PC-3 (cell line): ENCODE data around the gene KXD1. TPM values are rescaled to one million over a fixed set of nuclear protein-coding genes. Genes with fewer than 3 reads are reported as not detected.

Experiments used
- ATAC-seq: fragments of 200-7000 bp; cut with Tn5 transposase; 2 replicates; pipeline ENCODE4 v1.9.1; 2020; ENCODE audit warnings: mild to moderate bottlenecking, moderate library complexity
- BruUV-seq: library from RNA; stranded (reverse); fragments of 400-500 nt; replicated peaks from 2 replicates; lab custom pipeline; 2021; lab: Mats Ljungman, UMichigan
- CTCF ChIA-PET: fragments of 300-600 bp; sonication (Branson Sonifier 250); formaldehyde crosslinking; loops from one replicate; lab custom pipeline; 2022; ENCODE audit warnings: antibody characterized with exemption; lab: Charles Lee
- POLR2A ChIA-PET: fragments of 300-600 bp; sonication (Branson Sonifier 250); formaldehyde crosslinking; loops from one replicate; lab custom pipeline; 2022; ENCODE audit warnings: antibody characterized with exemption; ENCODE audit not compliant: unreplicated experiment; lab: Charles Lee
- DNase-seq: peaks from one replicate; pipeline ENCODE4 v3.0.0-alpha.2; 2015
- H2AFZ ChIP-seq: fragments of 300-600 bp; sonication (generic); 2 replicates; pipeline ENCODE4 v1.6.0; 2016; ENCODE audit warnings: antibody characterized with exemption, low read length
- H3F3A ChIP-seq: fragments of 300-600 bp; sonication (generic); one replicate; pipeline ENCODE4 v1.6.0; 2017; ENCODE audit warnings: antibody characterized with exemption, low read length, control low read depth, mild to moderate bottlenecking; ENCODE audit not compliant: unreplicated experiment
- H3K27ac ChIP-seq: fragments of 300-600 bp; sonication (generic); 2 replicates; pipeline ENCODE4 v1.5.1; 2016; ENCODE audit warnings: mild to moderate bottlenecking, low read length
- H3K27me3 ChIP-seq: fragments of 300-600 bp; sonication (generic); 2 replicates; pipeline ENCODE4 v1.6.1; 2016; ENCODE audit warnings: low read length, mixed read lengths
- H3K36me3 ChIP-seq: fragments of 300-600 bp; sonication (generic); 2 replicates; pipeline ENCODE4 v1.6.1; 2016; ENCODE audit warnings: low read depth, mixed run types, low read length, mixed read lengths
- H3K4me1 ChIP-seq: fragments of 300-600 bp; sonication (generic); 2 replicates; pipeline ENCODE4 v1.5.1; 2016; ENCODE audit warnings: low read length; ENCODE audit not compliant: insufficient read depth
- H3K4me2 ChIP-seq: fragments of 300-600 bp; sonication (generic); 2 replicates; pipeline ENCODE4 v1.6.0; 2016; ENCODE audit warnings: low read length
- H3K4me3 ChIP-seq: fragments of 300-600 bp; sonication (generic); 2 replicates; pipeline ENCODE4 v1.5.1; 2016; ENCODE audit warnings: mild to moderate bottlenecking, low read length, mixed read lengths
- H3K79me2 ChIP-seq: fragments of 300-600 bp; sonication (generic); 2 replicates; pipeline ENCODE4 v1.6.1; 2017; ENCODE audit warnings: low read length, mixed read lengths
- H3K9ac ChIP-seq: fragments of 300-600 bp; sonication (generic); 2 replicates; pipeline ENCODE4 v1.6.0; 2016; ENCODE audit warnings: mild to moderate bottlenecking, low read length
- H3K9me2 ChIP-seq: fragments of 300-600 bp; sonication (generic); replicated peaks from 2 replicates; pipeline ENCODE4 v1.6.1; 2016; ENCODE audit warnings: mixed run types, low read length, mixed read lengths
- H3K9me3 ChIP-seq: fragments of 300-600 bp; sonication (generic); 2 replicates; pipeline ENCODE4 v1.6.1; 2016; ENCODE audit warnings: low read length, mixed read lengths
- H4K20me1 ChIP-seq: fragments of 300-600 bp; sonication (generic); 2 replicates; pipeline ENCODE4 v1.6.1; 2016; ENCODE audit warnings: low read length, mixed read lengths
- EZH2 ChIP-seq: fragments of 300-600 bp; sonication (generic); IDR thresholded peaks from one replicate; pipeline ENCODE4 v1.6.1; 2017; ENCODE audit warnings: antibody characterized with exemption, mild to moderate bottlenecking, low read length; ENCODE audit not compliant: unreplicated experiment
- EZH2phosphoT487 ChIP-seq: fragments of 300-600 bp; sonication (generic); IDR thresholded peaks from 2 replicates; pipeline ENCODE4 v1.6.1; 2018; ENCODE audit warnings: mild to moderate bottlenecking, antibody characterized with exemption, low read length, borderline replicate concordance
- intact Hi-C: fragments of 100-400 bp; cut with micrococcal nuclease; formaldehyde crosslinking; loops from 2 replicates; pipeline ENCODE4 v1.9.0; 2023
- total RNA-seq: library from RNA; depleted of rRNA; stranded (reverse); fragments of >200 nt; gene quantifications from 2 replicates; pipeline ENCODE4 v1.2.3, GENCODE V29; 2014
- TF ChIP-seq, protein P1 (sequence below): fragments of 300-600 bp; sonication (generic); conservative IDR thresholded peaks from 2 replicates; pipeline ENCODE4 v1.5.1; 2017; ENCODE audit warnings: antibody characterized with exemption, low read depth, mild to moderate bottlenecking, low read length

KXD1 gene
- total RNA-seq, 1 experiment from 2014 or later: 137 TPM

DNA sequence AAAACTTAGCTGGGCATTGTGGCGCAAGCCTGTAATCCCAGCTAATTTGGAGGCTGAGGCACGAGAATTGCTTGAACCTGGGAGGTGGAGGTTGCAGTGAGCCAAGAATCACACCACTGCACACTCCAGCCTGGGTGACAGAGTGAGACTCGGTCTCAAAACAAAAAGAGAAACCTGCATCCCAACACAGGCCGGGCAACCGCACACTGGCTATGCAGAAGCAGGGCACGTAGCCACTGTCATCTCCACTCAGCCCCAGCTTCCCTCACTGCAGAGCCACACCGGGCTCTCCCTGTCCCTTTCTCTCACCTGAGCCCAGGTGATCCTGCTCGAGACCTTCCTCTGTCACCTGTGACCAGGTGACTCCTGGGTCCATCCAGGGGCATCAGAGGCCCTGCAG lies 47.5 kb upstream of the KXD1 start:
- ATAC-seq: no peak
- ChIA-PET POLR2A (no interaction called here), CTCF (no interaction called here)
- Histone ChIP-seq H3F3A (no peaks in the 10 kb centered on the region), H3K27me3 (no peaks in the 10 kb centered on the region), H2AFZ (no peak overlapping the region), H3K9ac (no peak overlapping the region), H4K20me1 (peaks cover 75% of the 10 kb centered on the region), H3K27ac (no peak overlapping the region), H3K9me2 (no peaks in the 10 kb centered on the region), H3K4me1 (peaks cover 12% of the 10 kb centered on the region), H3K79me2 (peaks cover 98% of the 10 kb centered on the region), H3K9me3 (no peaks in the 10 kb centered on the region), H3K4me2 (no peak overlapping the region), H3K4me3 (no peak overlapping the region), H3K36me3 (0 out of 2 replicates have a peak, but pooled peaks cover 3% of the 10 kb centered on the region)
- TF ChIP-seq EZH2 (no peak), EZH2phosphoT487 (no peak)
- TF ChIP-seq, protein P1, sequence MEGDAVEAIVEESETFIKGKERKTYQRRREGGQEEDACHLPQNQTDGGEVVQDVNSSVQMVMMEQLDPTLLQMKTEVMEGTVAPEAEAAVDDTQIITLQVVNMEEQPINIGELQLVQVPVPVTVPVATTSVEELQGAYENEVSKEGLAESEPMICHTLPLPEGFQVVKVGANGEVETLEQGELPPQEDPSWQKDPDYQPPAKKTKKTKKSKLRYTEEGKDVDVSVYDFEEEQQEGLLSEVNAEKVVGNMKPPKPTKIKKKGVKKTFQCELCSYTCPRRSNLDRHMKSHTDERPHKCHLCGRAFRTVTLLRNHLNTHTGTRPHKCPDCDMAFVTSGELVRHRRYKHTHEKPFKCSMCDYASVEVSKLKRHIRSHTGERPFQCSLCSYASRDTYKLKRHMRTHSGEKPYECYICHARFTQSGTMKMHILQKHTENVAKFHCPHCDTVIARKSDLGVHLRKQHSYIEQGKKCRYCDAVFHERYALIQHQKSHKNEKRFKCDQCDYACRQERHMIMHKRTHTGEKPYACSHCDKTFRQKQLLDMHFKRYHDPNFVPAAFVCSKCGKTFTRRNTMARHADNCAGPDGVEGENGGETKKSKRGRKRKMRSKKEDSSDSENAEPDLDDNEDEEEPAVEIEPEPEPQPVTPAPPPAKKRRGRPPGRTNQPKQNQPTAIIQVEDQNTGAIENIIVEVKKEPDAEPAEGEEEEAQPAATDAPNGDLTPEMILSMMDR: no peak
- intact Hi-C loops: no loop called here
- DNase-seq: no peak
- no TSS peak for BruUV-seq

DNA sequence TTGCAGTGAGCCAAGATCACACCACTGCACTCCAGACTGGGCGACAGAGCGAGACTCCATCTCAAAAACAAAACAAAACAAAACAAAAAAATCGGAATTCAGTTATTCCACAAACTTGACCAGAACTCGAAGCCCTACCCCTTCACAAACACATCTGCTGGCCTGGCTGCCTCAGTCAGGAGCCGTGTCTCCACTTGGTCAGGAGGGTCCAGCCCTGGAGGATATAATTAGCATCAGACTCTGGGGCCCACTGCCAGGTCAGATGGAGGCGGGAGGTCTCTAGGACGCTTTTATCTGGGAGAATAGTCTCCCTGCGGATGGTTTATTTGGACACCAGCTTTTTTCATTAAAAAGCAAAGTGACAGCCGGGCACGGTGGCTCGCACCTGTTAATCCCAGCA lies 43.8 kb upstream of the KXD1 start:
- ATAC-seq: no peak
- H3K4me2 ChIP-seq: no peak overlapping the region
- no peak overlapping the region for H3K9ac ChIP-seq
- no peak overlapping the region for H3K27ac ChIP-seq
- intact Hi-C loops: no loop called here
- no peak for DNase-seq
- TF ChIP-seq EZH2 (no peak), EZH2phosphoT487 (no peak)
- TF ChIP-seq, protein P1: no peak
- H3K4me3 ChIP-seq: no peak overlapping the region
- H3F3A ChIP-seq: no peaks in the 10 kb centered on the region
- ChIA-PET CTCF (no interaction called here), POLR2A (no interaction called here)
- peaks cover 69% of the 10 kb centered on the region for H4K20me1 ChIP-seq
- 0 out of 2 replicates have a peak, but pooled peaks cover 3% of the 10 kb centered on the region for H3K36me3 ChIP-seq
- H3K9me2 ChIP-seq: no peaks in the 10 kb centered on the region
- no peak overlapping the region for H2AFZ ChIP-seq
- peaks cover 98% of the 10 kb centered on the region for H3K79me2 ChIP-seq
- BruUV-seq: no TSS peak
- H3K9me3 ChIP-seq: no peaks in the 10 kb centered on the region
- H3K4me1 ChIP-seq: peaks cover 11% of the 10 kb centered on the region
- H3K27me3 ChIP-seq: no peaks in the 10 kb centered on the region

DNA sequence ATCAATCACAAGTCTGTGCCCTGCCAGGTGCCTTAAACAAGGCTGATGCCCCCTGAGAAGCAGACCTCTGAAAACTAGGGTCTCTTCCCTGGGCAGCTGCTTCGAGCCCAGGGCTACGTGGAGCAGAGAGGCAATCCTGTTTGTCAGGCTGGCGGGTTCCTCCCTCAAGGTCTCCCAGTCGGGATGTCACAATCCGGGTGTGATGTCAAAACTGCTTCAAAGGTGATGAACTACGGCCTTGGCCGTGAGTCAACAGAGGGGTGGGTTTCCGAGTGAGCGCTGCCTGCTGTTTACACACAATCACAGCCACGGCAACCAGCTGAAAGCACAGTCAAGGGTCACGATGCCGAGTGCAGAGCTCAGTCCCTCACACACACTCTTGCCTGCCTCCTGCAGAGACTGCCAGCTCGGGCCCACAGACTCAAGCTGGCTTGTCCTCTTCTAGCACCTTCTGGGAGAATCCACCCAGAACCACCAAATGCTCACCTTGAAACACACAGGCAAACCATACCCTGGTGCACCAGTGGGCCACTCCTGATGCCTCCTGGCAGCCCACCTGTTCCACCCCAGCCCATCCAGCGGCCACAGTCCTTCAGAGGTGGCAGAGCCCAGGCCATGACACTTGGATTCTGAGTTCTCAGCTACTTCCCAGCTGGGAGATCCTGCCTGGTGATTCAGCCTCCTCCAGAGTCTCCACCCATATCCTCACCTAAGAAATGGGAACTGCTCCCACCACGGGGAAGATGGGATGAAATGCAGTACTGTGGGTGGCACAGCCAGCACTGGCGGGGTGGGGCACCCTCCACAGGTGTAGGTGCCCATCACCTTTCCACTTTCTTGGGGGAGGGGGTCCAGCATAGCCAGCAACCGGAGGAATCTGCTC lies 42.6 kb upstream of the KXD1 start:
- Histone ChIP-seq H3K4me1 (peaks cover 23% of the 10 kb centered on the region), H3K27ac (no peak overlapping the region), H3K4me2 (no peak overlapping the region), H3K27me3 (no peaks in the 10 kb centered on the region), H3K9ac (no peak overlapping the region), H3F3A (no peaks in the 10 kb centered on the region), H3K36me3 (0 out of 2 replicates have a peak, but pooled peaks cover 3% of the 10 kb centered on the region), H3K9me2 (no peaks in the 10 kb centered on the region), H4K20me1 (peaks cover 75% of the 10 kb centered on the region), H3K4me3 (no peak overlapping the region), H3K79me2 (peaks cover 98% of the 10 kb centered on the region), H2AFZ (no peak overlapping the region), H3K9me3 (no peaks in the 10 kb centered on the region)
- POLR2A ChIA-PET: no interaction called here
- no TSS peak for BruUV-seq
- CTCF ChIA-PET: no interaction called here
- ATAC-seq: peak; percentile 43; the same call in 1 of the 2 replicates
- DNase-seq: peak; percentile 35
- TF ChIP-seq, protein P1: no peak
- no peak for TF ChIP-seq EZH2phosphoT487
- no peak for TF ChIP-seq EZH2
- intact Hi-C loops: no loop called here
